Kidney glomerular epithelial cell (primary cell): ENCODE results near the gene HNRNPL.
"Not testable (repeated sequence)": the region's sequence is repeated elsewhere in the genome, so short reads cannot be mapped to it uniquely, and the experiment has no call there.

Experiments used
- DNase-seq: peaks from one replicate; lab custom pipeline; 2025; lab: John Stamatoyannopoulos, UW

HNRNPL gene

DNA sequence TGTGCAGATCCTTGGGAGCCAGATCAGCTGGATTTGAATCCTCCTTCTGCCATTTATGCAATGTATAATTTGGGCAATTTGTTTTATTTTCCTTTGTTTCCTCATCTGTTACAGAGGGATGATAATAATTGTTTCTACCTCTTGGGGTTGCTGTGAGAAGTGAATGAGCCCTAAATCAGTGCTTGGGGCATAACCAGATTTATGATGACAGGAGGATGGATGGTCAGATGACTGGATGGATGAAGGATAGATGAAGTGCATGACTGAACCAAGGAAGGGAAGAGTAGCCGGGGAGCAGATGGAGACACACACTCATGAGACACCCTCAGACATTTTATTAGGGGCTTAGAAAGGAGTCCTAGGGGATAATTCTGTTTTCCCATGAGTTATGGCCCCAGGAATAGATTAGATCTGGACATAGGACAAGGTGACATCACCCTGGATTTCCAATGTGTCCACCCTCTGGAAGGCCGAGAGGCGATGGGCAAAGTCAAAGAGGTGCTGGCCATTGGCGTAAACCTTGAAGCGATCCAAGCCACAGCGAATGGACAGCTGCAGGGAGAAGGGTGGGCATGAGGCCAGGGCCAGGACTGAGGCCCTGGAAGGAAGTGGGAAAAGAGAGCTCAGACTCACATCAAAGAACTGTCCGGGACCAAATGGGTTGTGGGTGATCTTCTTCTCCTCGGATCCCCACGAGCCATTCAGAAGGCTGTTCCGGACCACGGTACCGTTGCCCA is 48.3 kb downstream of the HNRNPL start:
- no peak for DNase-seq

GRCh38 chr19:38800577-38801347 is 49.0 kb downstream of the HNRNPL start:
- no peak for DNase-seq

- DNase-seq, result no peak
These were observed 50.7 kb downstream of the HNRNPL start for GRCh38 chr19:38799104-38799503.

GRCh38 chr19:38797781-38798180 is 52.0 kb downstream of the HNRNPL start:
- DNase-seq, result not testable (repeated sequence)

- DNase-seq, result no peak
These were observed 53.6 kb downstream of the HNRNPL start for GRCh38 chr19:38796154-38796553.

DNA sequence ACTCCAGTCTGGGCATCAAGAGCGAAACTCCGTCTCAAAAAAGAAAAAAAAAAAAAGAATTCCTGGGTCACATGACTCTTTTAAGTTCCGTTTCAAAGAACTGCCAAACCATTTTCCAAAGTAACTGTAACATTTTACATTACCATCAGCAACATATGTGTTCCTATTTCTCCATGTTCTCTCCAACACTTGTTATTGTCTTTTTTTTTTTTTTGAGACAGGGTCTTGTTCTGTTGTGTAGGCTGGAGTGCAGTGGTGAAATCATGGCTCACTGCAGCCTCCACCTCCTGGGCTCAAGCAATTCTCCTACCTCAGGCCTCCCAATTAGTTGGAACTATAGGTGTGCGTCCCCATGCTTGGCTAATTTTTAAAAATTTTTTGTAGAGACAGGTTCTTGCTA is 54.2 kb downstream of the HNRNPL start:
- no peak for DNase-seq

GRCh38 chr19:38793671-38794070 is 56.1 kb downstream of the HNRNPL start:
- no peak for DNase-seq

DNA sequence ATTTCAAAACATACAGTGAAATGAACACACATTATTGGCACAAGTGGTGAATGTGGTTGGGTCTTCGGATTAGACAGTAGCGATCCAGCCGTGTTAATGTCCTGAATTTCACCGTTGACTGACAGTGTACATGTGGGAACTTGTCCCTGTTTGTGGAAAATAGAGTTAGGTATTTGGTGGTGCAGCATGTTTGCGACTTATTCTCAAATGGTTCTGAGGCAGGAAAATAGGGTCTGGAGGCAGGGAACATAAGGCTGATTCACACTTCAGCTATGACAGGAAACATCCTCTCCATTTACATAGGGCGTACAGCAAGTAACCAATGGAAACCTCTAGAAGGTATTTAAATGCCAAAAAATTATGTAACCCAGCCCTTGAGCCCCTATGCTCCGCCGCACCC is 56.6 kb downstream of the HNRNPL start:
- no peak for DNase-seq

- DNase-seq, result no peak
These were observed 57.3 kb downstream of the HNRNPL start for GRCh38 chr19:38792250-38793111.

GRCh38 chr19:38791451-38792064 is 58.2 kb downstream of the HNRNPL start:
- DNase-seq, result not testable (repeated sequence)

GRCh38 chr19:38790507-38791403 is 59.0 kb downstream of the HNRNPL start:
- not testable (repeated sequence) for DNase-seq

DNA sequence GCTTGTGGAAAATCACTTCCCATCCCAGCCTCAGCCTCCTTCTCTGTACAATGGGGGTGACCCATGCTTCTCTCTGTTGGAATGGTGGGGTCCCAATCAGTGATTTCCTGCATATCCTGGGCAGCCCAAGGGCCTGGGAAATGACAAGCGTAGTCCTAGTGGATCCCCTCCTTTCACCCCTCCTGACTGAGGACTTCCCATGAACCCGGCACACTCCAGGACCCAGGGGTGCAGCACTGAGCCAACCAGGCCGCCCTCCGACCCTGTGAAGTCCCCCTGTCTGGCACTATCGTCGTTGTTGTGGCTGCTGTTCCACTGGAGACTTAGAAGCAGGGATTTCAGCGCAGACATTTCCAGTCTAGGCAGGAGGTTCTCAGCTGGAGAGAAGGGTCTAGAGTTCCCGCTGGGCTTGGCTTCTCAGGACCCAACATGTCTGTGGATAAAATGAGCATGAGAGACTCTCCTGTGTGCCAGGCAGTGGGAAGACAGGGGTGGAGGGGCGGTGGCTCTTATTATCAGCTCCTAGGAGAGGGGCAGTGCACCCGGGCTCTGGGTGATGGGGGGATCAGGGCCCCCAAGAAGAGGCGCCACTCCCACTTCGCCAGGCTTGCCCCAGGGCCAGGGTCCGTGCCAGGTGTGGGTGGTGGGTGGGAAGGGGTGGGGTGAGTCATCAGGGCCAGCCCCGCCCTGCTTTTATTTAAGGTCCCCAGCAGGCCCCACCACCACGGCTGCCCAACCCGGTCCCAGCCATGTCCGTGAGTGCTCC is 61.1 kb downstream of the HNRNPL start, which contains the start of gene LGALS7B:
LGALS7B (plus strand) TSS at position 723 of the 766 bp plus-strand sequence; CDS start at position 750, 27 bp downstream.
- no peak for DNase-seq

DNA sequence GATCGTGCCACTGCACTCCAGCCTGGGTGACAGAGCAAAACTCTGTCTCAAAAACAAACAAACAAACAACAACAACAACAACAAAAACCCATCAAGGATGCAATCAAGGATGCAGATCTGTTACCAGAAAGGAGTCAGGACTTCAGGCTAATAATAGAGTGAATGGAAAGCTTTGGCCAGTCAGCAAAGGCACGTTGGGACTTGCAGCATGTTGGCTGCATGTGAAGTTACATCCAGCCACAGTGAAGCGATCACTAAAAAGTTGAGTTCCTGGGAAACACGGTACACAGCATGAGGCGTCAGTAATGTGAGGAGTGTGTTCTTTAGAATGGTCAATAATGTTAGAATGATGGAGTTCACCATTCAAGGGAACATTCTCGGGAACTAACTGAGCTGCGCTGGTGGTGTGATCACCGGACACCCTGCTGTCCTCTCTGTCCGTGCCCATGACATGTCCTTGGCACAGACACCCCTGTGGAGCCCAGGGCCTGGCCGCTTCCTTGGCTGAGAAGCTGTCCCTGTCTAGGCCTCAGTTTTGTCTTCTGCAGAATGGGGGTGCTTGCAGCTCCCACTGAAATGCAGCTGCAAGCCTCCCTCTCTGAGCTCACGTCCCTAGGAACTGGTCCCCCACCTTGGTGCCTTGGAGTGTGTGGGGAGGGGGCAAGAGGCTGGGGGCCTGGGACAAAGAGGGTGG is 63.1 kb downstream of the HNRNPL start:
- no peak for DNase-seq
